GM18498 (cell line): Measurements from ENCODE around the gene UTP18.
"Not testable (repeated sequence)": the region's sequence is repeated elsewhere in the genome, so short reads cannot be mapped to it uniquely, and the experiment has no call there.

ENCODE experiments used
- ATAC-seq: cut with Tn5 transposase; IDR thresholded peaks from one replicate; pipeline ENCODE4 v1.9.1; 2021; ENCODE audit warnings: mild to moderate bottlenecking, moderate library complexity; ENCODE audit not compliant: unreplicated experiment

Gene UTP18

DNA sequence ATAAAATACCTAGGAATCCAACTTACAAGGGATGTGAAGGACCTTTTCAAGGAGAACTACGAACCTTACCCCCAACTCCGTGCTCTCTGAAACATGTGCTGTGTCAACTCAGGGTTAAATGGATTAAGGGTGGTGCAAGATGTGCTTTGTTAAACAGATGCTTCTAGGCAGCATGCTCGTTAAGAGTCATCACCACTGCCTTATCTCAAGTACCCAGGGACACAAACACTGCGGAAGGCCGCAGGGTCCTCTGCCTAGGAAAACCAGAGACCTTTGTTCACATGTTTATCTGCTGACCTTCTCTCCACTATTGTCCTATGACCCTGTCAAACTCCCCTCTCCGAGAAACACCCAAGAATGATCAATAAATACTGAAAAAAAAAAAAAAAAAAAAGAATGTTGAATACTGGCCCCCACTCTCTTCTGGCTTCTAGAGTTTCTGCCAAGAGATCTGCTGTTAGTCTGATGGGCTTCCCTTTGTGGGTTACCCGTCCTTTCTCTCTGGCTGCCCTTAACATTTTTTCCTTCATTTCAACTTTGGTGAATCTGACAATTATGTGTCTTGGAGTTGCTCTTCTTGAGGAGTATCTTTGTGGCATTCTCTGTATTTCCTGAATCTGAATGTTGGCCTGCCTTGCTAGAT is 70.6 kb downstream of the UTP18 start:
- ATAC-seq: not testable (repeated sequence)

- no peak for ATAC-seq
These were observed 74.8 kb downstream of the UTP18 start for GRCh38 chr17:51335006-51335590.

DNA sequence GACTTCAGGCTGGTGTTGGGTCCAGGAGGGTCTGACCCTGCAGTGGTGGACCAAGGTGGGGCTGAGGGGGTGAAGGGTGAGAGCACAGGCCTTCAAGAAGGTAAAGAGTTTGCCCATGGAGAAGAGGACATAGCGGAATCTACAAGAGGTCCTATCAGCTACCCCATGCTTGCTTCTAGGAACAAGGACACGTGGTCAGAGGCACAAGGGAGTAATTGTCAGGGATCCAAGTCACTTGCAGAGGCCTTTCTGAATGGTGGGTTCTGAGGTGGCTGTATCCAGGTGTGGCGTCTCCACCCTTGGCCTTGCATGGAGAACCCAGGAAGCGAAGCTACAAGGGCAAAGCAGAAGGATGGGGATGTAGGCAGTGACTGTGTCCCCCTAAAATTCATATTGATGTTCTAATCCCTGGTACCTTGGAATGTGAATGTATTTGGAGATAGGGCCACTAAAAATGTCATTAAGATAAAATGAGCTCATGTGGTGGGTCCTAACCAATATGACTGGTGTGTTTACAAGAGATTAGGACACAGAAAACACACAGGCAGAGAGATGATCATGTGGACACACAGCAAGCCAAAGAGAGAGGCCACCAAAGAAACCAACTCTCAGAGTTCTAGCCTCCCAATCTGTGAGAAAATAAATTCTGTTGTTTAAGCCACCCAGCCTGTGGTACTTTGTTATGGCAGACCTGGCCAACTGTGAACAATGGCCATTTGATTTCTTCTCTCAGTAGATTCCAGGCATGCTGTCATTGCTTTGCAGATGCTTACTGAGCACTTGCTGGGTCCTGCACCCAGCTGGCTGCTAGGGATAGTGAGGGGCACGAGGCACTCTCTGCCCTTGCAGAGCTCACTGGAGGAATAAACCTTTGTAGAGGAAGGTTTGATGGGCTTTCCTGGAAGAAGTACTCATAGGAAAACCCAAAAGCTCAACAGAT is 75.8 kb downstream of the UTP18 start:
- ATAC-seq: no peak

DNA sequence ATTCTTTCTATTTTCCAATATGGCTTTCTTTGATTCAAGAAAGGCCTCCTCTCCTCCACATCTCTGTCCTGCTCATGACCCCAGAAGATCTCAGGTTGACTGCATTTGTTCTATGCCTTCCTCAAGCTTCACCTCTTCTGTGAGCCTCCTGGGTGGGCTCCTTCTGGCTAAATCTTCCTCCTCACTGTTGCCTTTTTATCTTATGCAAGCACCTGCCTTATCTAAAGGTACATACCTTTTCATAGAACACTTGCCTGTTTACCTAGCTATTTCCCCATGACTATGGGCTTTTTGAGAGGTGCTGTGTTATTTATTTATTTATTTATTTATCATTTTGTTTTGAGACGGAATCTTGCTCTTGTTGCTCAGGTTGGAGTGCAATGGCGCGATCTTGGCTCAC is 81.1 kb downstream of the UTP18 start:
- no peak for ATAC-seq

DNA sequence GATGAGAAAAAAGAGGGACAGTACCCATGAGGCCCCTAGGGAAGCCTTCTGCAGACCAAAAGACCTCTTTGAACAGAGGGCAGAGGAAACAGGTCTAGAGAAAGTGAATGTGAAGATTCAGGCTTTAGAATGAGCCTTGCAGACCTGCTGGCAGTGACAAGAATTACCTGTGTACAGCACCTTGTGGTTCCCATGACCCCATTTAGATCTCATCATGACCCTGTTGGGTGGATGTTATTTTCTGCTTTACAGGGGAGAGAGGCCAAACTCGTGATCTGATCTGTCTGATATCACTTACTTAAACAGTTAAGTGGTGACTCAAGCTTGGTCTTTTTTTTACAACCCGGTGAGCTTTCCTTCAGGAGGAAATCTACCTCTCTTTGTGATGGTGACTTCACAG is 81.9 kb downstream of the UTP18 start:
- no peak for ATAC-seq

GRCh38 chr17:51344532-51344931 is 84.2 kb downstream of the UTP18 start:
- no peak for ATAC-seq

DNA sequence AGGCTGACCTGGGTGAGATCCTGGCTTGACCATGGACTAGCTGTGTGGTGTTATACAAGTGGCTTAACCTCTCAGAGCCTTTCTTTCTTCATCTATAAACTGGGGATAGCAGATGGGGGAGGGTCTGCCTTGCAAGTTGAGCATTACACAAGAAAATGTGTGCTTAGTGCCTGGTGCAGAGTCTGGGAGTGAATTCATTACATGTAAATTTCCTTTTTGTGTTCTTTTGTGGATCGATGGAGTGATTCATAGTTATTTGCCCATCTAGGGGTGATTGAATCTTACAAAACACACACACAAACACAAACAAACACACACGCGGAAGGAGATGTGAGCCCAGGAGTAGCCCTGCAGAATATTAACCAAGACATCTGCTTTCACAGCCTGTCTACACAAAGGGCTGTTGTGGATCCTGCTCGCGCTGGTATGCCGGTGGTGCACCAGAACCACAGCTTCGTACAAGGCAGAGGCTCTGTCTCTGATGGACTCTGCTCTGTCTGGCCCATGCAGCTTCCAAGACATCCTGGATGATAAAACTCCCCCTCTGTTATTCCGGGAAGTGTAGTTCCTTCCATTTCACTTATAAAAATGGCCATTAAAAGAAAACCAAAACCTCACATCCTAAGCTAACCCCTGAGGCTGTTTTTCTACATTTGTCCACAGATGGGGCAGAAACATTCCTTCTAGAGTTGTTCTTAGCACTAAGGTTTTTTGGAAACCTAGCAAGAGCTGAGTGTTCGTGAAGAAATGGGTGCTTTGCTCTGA is 86.1 kb downstream of the UTP18 start:
- no peak for ATAC-seq
